Subcutaneous abdominal adipose tissue (tissue), 5 donors: ENCODE measurements around the gene MDH1B.
"Not testable (repeated sequence)": the region's sequence is repeated elsewhere in the genome, so short reads cannot be mapped to it uniquely, and the experiment has no call there.

ENCODE experiments used
- H3K27ac ChIP-seq: one replicate; pipeline ENCODE4 v1.7.0; 2013; ENCODE audit warnings: low read depth, mild to moderate bottlenecking, inconsistent platforms, low read length, moderate library complexity
- H3K27me3 ChIP-seq, 5 donors: one replicate each; pipeline ENCODE4 v1.7.0; 2013; ENCODE audit warnings: low read length in 5 of 5, inconsistent platforms in 1 of 5; ENCODE audit not compliant: control insufficient read depth in 5 of 5, insufficient read depth in 4 of 5
- H3K36me3 ChIP-seq, 5 donors: one replicate each; pipeline ENCODE4 v1.7.0; 2013; ENCODE audit warnings: low read length in 5 of 5; ENCODE audit not compliant: control insufficient read depth in 5 of 5, insufficient read depth in 5 of 5
- H3K4me1 ChIP-seq, 5 donors: one replicate each; pipeline ENCODE4 v1.7.0; 2013; ENCODE audit warnings: low read length in 5 of 5, mild to moderate bottlenecking in 3 of 5, moderate library complexity in 1 of 5; ENCODE audit not compliant: control insufficient read depth in 5 of 5, insufficient read depth in 5 of 5
- H3K4me3 ChIP-seq, 5 donors: one replicate each; pipeline ENCODE4 v1.7.0; 2013; ENCODE audit warnings: low read length in 5 of 5, low read depth in 1 of 5
- H3K9ac ChIP-seq, 5 donors: one replicate each; pipeline ENCODE4 v1.7.0; 2013; ENCODE audit warnings: low read length in 5 of 5, mild to moderate bottlenecking in 4 of 5, moderate library complexity in 3 of 5
- H3K9me3 ChIP-seq, 5 donors: one replicate each; pipeline ENCODE4 v1.7.0; 2013; ENCODE audit warnings: low read length in 5 of 5; ENCODE audit not compliant: control insufficient read depth in 5 of 5
- donor health status: healthy.
- donor health status: healthy.
- donor health status: healthy.
- donor health status: healthy.
- donor health status: healthy.

The MDH1B gene

DNA sequence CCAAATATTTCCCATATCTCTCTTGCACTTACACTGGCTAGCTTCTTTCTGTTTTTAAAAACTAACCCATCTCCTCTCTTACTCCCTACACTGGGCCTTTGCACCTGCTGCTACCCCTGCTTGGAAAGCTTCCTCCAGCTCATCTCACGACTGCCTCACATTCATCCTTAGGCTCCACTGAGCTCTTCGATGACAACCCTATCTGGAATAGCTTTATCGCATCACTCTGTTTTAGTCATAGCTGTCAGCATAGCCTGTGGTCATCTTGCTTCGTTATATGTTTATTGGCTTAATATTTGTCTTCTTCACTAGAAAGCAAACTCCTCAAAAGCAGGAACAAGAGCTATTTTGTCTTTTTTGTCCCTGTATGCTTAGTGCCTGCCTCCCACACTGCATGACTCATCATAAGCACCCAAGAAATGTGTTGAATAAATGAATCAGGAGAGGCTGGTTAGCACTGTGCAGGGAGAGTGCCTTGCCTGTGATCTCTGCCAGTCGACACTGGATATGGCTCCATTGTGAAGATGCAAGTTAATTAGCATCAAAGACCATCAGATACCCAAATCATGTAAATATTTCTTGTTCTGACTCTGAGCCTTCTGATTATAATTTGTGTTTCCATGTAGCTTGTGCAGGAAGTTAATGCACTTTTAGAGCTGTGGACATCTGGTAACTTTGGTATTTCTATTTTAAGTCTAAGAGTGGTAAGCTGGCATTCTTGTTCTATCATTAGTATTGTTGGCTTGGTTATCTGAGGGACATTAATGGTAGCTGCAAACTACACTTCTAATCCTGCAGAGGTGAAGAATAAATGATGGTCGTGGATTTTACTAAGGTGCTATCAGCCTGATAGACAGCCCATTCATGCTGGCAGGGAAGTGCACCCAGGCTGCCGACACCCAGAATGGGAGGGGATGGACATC lies 36.6 kb downstream of the MDH1B start:
- Histone ChIP-seq H3K4me1 (no peaks in the 10 kb centered on the region), H3K9me3 (no peaks in the 10 kb centered on the region), H3K9ac (no peak overlapping the region), H3K4me3 (no peak overlapping the region), H3K36me3 (no peaks in the 10 kb centered on the region), H3K27me3 (peaks cover 0 to 3% (median 0%) of the 10 kb centered on the region in 5 donors), H3K27ac (no peak overlapping the region)

- Histone ChIP-seq H3K27ac (no peak overlapping the region), H3K4me3 (no peak overlapping the region), H3K9ac (no peak overlapping the region), H3K9me3 (no peaks in the 10 kb centered on the region), H3K4me1 (no peaks in the 10 kb centered on the region), H3K36me3 (no peaks in the 10 kb centered on the region), H3K27me3 (peaks cover 0 to 3% (median 0%) of the 10 kb centered on the region in 5 donors)
These were observed 37.8 kb downstream of the MDH1B start for GRCh38 chr2:206727287-206727686.

DNA sequence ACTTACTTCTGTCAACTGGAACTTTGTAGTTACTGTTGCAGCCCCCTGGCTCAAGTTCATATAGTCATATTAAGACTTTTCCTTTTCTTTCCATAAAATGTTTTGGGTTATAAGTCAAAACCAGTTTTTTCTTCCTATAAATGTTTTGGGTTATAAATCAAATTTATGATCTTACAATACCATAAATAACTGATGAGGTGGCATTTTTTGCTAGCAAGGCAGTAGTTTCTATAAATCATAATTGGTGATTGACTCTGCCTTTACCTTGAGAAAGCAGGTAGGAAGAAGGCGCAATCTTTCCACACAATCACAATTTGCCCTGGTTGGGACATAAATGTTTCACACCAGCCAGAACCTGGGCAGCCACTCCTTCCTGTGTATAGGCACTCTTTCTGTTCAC lies 41.8 kb downstream of the MDH1B start:
- Histone ChIP-seq H3K27me3 (no peaks in the 10 kb centered on the region), H3K4me1 (no peaks in the 10 kb centered on the region), H3K27ac (no peak overlapping the region), H3K36me3 (no peaks in the 10 kb centered on the region), H3K4me3 (no peak overlapping the region), H3K9ac (no peak overlapping the region), H3K9me3 (no peaks in the 10 kb centered on the region)

DNA sequence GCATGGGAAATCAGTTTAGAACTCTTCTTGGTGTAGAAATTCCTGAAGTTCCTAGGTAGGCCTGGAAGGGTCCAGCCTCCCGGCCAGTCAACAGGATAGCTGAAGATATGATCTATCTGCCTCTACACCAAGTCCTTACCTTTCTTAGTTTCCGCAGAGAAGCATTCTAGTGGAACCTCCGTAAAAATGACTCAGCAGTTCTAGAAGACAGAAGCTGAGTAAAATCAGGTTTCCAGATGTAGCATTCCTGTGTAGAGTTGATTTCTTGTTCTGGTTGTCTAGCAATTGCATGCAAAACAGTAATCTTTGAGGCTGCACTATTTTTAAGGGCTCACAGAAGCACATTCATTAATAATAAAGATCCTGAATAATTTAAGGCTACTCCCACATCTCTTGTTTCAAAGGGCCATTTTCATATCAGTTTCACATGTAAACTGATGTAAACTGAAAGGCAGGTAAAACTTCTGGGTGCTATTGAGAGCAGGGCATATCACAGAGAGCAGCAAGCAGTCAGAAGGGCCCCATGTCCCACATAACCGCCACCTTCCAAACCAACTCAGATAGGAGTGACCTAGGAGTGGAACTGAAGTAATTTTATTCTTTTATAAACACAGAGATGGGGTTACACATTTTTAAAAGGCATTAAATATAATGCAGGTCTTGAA lies 43.7 kb downstream of the MDH1B start:
- Histone ChIP-seq H3K36me3 (no peaks in the 10 kb centered on the region), H3K9me3 (no peaks in the 10 kb centered on the region), H3K9ac (no peak overlapping the region), H3K27me3 (no peaks in the 10 kb centered on the region), H3K4me1 (no peaks in the 10 kb centered on the region), H3K4me3 (no peak overlapping the region), H3K27ac (no peak overlapping the region)

DNA sequence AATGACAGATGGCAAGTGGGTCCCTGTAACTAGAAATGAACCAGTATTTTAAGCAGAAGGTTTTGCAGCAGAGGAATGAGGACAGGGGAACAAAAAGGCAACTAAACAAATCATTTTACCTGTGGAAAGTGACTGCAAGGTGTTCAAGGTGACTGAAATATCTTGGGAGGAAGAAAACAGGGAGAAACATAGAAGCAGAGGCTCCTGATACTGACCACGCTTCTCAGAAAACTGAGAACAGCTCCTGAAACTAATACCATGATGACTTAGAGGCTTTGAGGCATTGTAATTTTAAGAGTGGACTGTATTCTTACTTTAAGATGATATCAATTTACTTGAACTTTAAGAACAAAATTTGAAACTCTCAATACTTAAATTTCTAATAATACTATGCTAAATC lies 46.8 kb downstream of the MDH1B start, which contains the start of gene DYTN:
DYTN (minus strand) TSS at position 101 of the 400 bp plus-strand sequence. CDS start 117 bp downstream, outside the sequence.
- no peak within 1 kb of the TSS for H3K27ac ChIP-seq
- no peak within 1 kb of the TSS for H3K4me3 ChIP-seq
- H3K4me1 ChIP-seq, result no peaks in the 10 kb centered on the region
- no peaks in the 10 kb centered on the region for H3K36me3 ChIP-seq
- no peak within 1 kb of the TSS for H3K9ac ChIP-seq
- H3K27me3 ChIP-seq, result no peaks in the 10 kb centered on the region
- H3K9me3 ChIP-seq, result no peaks in the 10 kb centered on the region

GRCh38 chr2:206716623-206717022 lies 48.5 kb downstream of the MDH1B start:
- Histone ChIP-seq H3K4me3 (no peak overlapping the region), H3K9ac (no peak overlapping the region), H3K4me1 (no peaks in the 10 kb centered on the region), H3K27me3 (no peaks in the 10 kb centered on the region), H3K36me3 (no peaks in the 10 kb centered on the region), H3K27ac (no peak overlapping the region), H3K9me3 (no peaks in the 10 kb centered on the region)

GRCh38 chr2:206715183-206715582 lies 49.9 kb downstream of the MDH1B start:
- not testable (repeated sequence) for H3K36me3 ChIP-seq, H3K27me3 ChIP-seq, H3K4me1 ChIP-seq, H3K9me3 ChIP-seq, H3K9ac ChIP-seq, H3K27ac ChIP-seq, H3K4me3 ChIP-seq

GRCh38 chr2:206713746-206714145 lies 51.4 kb downstream of the MDH1B start:
- Histone ChIP-seq H3K4me1 (no peaks in the 10 kb centered on the region), H3K9me3 (no peaks in the 10 kb centered on the region), H3K9ac (no peak overlapping the region), H3K27me3 (no peaks in the 10 kb centered on the region), H3K27ac (no peak overlapping the region), H3K36me3 (no peaks in the 10 kb centered on the region), H3K4me3 (no peak overlapping the region)

- H3K36me3 ChIP-seq, result no peaks in the 10 kb centered on the region
- no peaks in the 10 kb centered on the region for H3K9me3 ChIP-seq
- no peak overlapping the region for H3K4me3 ChIP-seq
- H3K9ac ChIP-seq, result no peak overlapping the region
- H3K27ac ChIP-seq, result no peak overlapping the region
- no peaks in the 10 kb centered on the region for H3K27me3 ChIP-seq
- no peaks in the 10 kb centered on the region for H3K4me1 ChIP-seq
These were observed 56.8 kb downstream of the MDH1B start for GRCh38 chr2:206708286-206708685.

DNA sequence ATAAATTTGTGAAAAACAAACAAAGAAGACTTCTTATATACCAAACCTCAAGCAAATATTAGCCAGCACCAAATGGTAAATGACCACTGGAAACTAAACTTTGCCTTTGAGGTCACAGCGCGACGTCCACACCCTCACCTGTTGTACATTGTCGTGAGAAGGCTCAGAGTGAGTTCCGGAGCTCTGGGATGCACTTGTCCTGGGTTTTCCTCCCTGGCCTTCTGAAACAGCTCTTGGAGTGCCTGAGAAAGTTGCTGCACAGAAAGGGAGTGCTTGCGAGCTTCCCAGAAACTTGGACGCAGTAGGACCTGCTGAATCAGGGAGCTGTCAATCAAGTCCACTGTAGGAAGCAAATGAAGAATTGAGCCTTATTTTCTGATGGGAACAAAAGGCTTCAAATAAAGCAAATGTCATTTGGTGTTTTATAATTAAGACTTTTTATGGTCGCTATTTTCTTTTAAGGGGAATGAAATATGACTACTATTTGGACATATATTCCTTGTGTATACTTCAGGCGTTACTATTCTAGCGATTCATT lies 57.9 kb downstream of the MDH1B start:
- H3K9ac ChIP-seq, result no peak overlapping the region
- no peaks in the 10 kb centered on the region for H3K36me3 ChIP-seq
- no peaks in the 10 kb centered on the region for H3K9me3 ChIP-seq
- H3K27ac ChIP-seq, result no peak overlapping the region
- no peak overlapping the region for H3K4me3 ChIP-seq
- H3K27me3 ChIP-seq, result no peaks in the 10 kb centered on the region
- no peaks in the 10 kb centered on the region for H3K4me1 ChIP-seq
